OCI-LY7 (cell line): ENCODE results near the gene OSCP1. TPM values are rescaled to one million over a fixed set of nuclear protein-coding genes. Genes with fewer than 3 reads are reported as not detected.

ENCODE experiments used
- BruUV-seq: library from RNA; stranded (reverse); fragments of 400-500 nt; replicated peaks from 2 replicates; lab custom pipeline; 2021; lab: Mats Ljungman, UMichigan
- CTCF ChIA-PET: fragments of 300-600 bp; sonication (Branson Sonifier 250); formaldehyde crosslinking; loops from one replicate; lab custom pipeline; 2022; ENCODE audit warnings: antibody characterized with exemption; ENCODE audit not compliant: unreplicated experiment; lab: Charles Lee
- POLR2A ChIA-PET: fragments of 300-600 bp; sonication (Branson Sonifier 250); formaldehyde crosslinking; loops from one replicate; lab custom pipeline; 2022; ENCODE audit warnings: antibody characterized with exemption; lab: Charles Lee
- DNase-seq: peaks from one replicate; pipeline ENCODE4 v3.0.0-alpha.2; 2015; ENCODE audit warnings: low spot score
- H2AFZ ChIP-seq: fragments of 200-600 bp; sonication (generic), shearing (Covaris generic); 2 replicates; pipeline ENCODE4 v1.6.1; 2014; ENCODE audit warnings: mild to moderate bottlenecking, antibody characterized with exemption, low read length, moderate library complexity
- H3K27ac ChIP-seq: fragments of 200-600 bp; sonication (generic); 2 replicates; pipeline ENCODE4 v1.5.1; 2014; ENCODE audit warnings: mixed run types, low read depth, mild to moderate bottlenecking, moderate library complexity, low read length, inconsistent platforms; ENCODE audit not compliant: poor library complexity, severe bottlenecking
- H3K36me3 ChIP-seq: fragments of 200-600 bp; sonication (generic); 2 replicates; pipeline ENCODE4 v1.6.1; 2014; ENCODE audit warnings: mild to moderate bottlenecking, antibody characterized with exemption, low read length, moderate library complexity, mixed read lengths; ENCODE audit not compliant: insufficient read depth
- H3K4me1 ChIP-seq: fragments of 200-600 bp; sonication (generic); 2 replicates; pipeline ENCODE4 v1.5.1; 2014; ENCODE audit warnings: mild to moderate bottlenecking, low read length; ENCODE audit not compliant: insufficient read depth, poor library complexity, severe bottlenecking
- H3K4me2 ChIP-seq: fragments of 200-600 bp; sonication (generic); 2 replicates; pipeline ENCODE4 v1.6.1; 2014; ENCODE audit warnings: mild to moderate bottlenecking, low read length
- H3K4me3 ChIP-seq: fragments of 200-600 bp; sonication (generic); 2 replicates; pipeline ENCODE4 v1.5.1; 2014; ENCODE audit warnings: mild to moderate bottlenecking, low read depth, low read length; ENCODE audit not compliant: poor library complexity, severe bottlenecking
- H3K79me2 ChIP-seq: fragments of 200-600 bp; sonication (generic); 2 replicates; pipeline ENCODE4 v1.6.1; 2016; ENCODE audit warnings: low read depth, mild to moderate bottlenecking, low read length, moderate library complexity, mixed read lengths; ENCODE audit not compliant: insufficient read depth
- H3K9me2 ChIP-seq: fragments of 200-600 bp; sonication (generic); 2 replicates; pipeline ENCODE4 v1.6.1; 2016; ENCODE audit warnings: mild to moderate bottlenecking, low read length, mixed read lengths; ENCODE audit not compliant: insufficient read depth
- H3K9me3 ChIP-seq: fragments of 200-600 bp; sonication (generic); 2 replicates; pipeline ENCODE4 v1.6.1; 2014; ENCODE audit warnings: mild to moderate bottlenecking, mixed run types, low read length, mixed read lengths
- H4K20me1 ChIP-seq: fragments of 200-600 bp; sonication (generic); 2 replicates; pipeline ENCODE4 v1.6.1; 2014; ENCODE audit warnings: mild to moderate bottlenecking, antibody characterized with exemption, low read length, moderate library complexity, mixed read lengths; ENCODE audit not compliant: insufficient read depth
- CTCF ChIP-seq: fragments of 200-600 bp; sonication (generic); conservative IDR thresholded peaks from 2 replicates; pipeline ENCODE4 v1.5.1; 2014; ENCODE audit warnings: mild to moderate bottlenecking, antibody characterized with exemption, low read length, moderate library complexity, mixed read lengths
- EZH2phosphoT487 ChIP-seq: fragments of 200-600 bp; sonication (generic); IDR thresholded peaks from 2 replicates; pipeline ENCODE4 v1.6.1; 2018; ENCODE audit warnings: low read depth, borderline replicate concordance, mild to moderate bottlenecking, mixed run types, antibody characterized with exemption, low read length, moderate library complexity, mixed read lengths
- intact Hi-C: fragments of 100-400 bp; cut with micrococcal nuclease; formaldehyde crosslinking; loops from one replicate; pipeline ENCODE4 v1.10.0; 2022; ENCODE audit not compliant: unreplicated experiment
- total RNA-seq, 2 experiments: library from RNA; depleted of rRNA in 1 of 2; stranded (reverse); fragments of >200 nt in 1 of 2; shearing (Covaris generic) in 1 of 2; gene quantifications; 2 replicates each; pipeline ENCODE4 v1.2.3, GENCODE V29; 2014 to 2022

OSCP1 gene
- total RNA-seq, 2 experiments from 2014 or later: 0.82 to 3.5 TPM

DNA sequence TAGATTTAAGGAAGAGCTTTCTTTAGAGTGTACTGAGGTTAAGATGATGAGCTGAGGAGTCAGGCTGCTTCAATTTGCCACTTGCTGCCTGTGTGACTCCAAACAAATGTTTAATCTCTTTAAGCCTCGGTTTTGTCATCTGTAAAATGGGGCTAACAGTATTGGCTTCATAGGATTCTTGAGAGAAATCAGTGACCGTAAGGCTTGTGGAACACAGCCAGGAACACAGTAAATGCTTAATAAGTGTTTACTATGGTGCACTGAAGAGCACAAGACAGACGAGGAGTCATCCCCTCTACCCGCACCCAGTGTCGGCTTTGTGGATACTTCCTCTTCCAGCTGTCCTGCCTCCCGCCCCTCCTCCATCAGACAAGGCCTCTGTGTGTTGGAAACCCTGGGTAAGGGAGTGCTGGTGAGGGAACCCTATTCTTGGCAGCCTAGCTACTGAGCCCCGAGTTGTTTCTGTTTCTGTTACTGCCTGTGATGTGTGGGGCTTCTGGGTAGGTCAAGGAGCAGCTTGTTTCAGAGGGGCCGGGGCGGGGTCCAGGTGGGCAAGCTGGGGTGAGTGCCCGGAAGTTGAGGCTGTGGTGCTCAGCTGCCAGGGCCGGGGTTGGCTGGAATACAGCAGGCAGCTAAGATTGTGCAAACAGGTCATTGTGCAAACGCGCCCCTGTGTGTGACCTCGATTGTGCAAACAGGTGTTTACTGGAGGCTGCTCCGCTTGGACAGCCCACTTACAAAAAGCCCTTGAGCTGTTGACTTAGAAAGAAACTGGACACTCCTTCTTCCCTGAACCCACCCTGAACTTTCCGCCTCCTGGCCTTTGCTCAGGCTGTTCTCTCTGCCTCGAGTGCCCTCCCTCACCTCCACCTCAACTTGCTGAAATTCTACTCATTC lies 36.4 kb upstream of the OSCP1 start:
- peak overlapping the region; percentile 77 for H2AFZ ChIP-seq
- H3K4me3 ChIP-seq: peak overlapping the region; percentile 43
- ChIA-PET CTCF (interaction anchor here (0.6 to 1.0 kb wide), 3 partner anchors 10 to 739 kb away, joined by 3 read pairs; no protein-coding TSS in a partner anchor), POLR2A (interaction anchor here (0.6 to 1.3 kb wide), 6 partner anchors 12 to 985 kb away, joined by 3 to 7 read pairs (median 3); no protein-coding TSS in a partner anchor)
- H3K27ac ChIP-seq: peak overlapping the region; percentile 51
- H3K4me2 ChIP-seq: peak overlapping the region; percentile 72
- no TSS peak for BruUV-seq
- no peaks in the 10 kb centered on the region for H3K79me2 ChIP-seq
- H3K4me1 ChIP-seq: peaks cover 26% of the 10 kb centered on the region
- H3K9me3 ChIP-seq: no peaks in the 10 kb centered on the region
- no peaks in the 10 kb centered on the region for H3K9me2 ChIP-seq
- TF ChIP-seq EZH2phosphoT487 (no peak), CTCF (no peak)
- intact Hi-C loops: no loop called here
- H4K20me1 ChIP-seq: no peaks in the 10 kb centered on the region
- peak; percentile 62 for DNase-seq
- no peaks in the 10 kb centered on the region for H3K36me3 ChIP-seq

DNA sequence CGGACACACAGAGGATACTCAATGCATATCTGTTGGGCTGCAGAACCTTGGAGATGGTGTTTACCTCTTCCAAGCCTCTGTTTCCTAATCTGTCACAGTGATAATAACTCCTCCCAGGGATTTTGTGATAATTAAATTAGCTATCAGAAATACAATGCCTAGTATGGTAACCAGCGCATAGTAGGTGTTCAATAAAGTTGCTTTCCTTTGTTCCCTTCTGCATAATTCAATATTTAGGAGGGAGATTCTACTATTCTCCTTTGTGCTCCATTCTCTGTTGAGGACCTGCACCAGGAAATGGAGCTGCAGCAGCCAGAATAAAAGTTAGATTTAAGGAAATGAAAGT lies 35.8 kb upstream of the OSCP1 start:
- CTCF ChIA-PET: interaction anchor here (0.8 to 1.0 kb wide), 2 partner anchors 9 to 12 kb away, joined by 3 read pairs; no protein-coding TSS in a partner anchor
- Histone ChIP-seq H2AFZ (peak overlapping the region; percentile 77; the same call in 1 of the 2 replicates), H3K27ac (peak overlapping the region; percentile 51), H3K9me3 (no peaks in the 10 kb centered on the region), H3K36me3 (no peaks in the 10 kb centered on the region), H4K20me1 (no peaks in the 10 kb centered on the region), H3K9me2 (no peaks in the 10 kb centered on the region), H3K4me2 (peak overlapping the region; percentile 72), H3K79me2 (no peaks in the 10 kb centered on the region), H3K4me1 (peaks cover 26% of the 10 kb centered on the region), H3K4me3 (no peak overlapping the region)
- DNase-seq: no peak
- POLR2A ChIA-PET: interaction anchor here (0.6 to 1.3 kb wide), 3 partner anchors 15 to 620 kb away, joined by 3 to 5 read pairs (median 3); no protein-coding TSS in a partner anchor
- no peak for TF ChIP-seq EZH2phosphoT487
- no peak for TF ChIP-seq CTCF
- no TSS peak for BruUV-seq
- intact Hi-C loops: no loop called here
